Heart right ventricle (tissue), 16 donors: ENCODE data around the gene TSPAN9. TPM values are rescaled to one million over a fixed set of nuclear protein-coding genes. Genes with fewer than 3 reads are reported as not detected.

Source experiments
- ATAC-seq, 8 donors: fragments of 200-7000 bp; cut with Tn5 transposase; one replicate each; pipeline ENCODE4 v1.9.1; 2020; ENCODE audit warnings: mild to moderate bottlenecking in 8 of 8, moderate library complexity in 8 of 8, moderate number of reproducible peaks in 1 of 8
- DNase-seq, 2 donors: peaks; one replicate each; pipeline ENCODE4 v3.0.0-alpha.2; 2020
- H3K27ac ChIP-seq, 10 donors: fragments of 200-600 bp; sonication (generic) in 2 of 10; one replicate each; pipeline versions ENCODE4 v1.5.0 to v1.8.0; 2020 to 2022; ENCODE audit warnings: mild to moderate bottlenecking in 3 of 10
- H3K27me3 ChIP-seq, 7 donors: fragments of 200-600 bp; one replicate each; pipeline ENCODE4 v1.8.0; 2021 to 2022; ENCODE audit warnings: mild to moderate bottlenecking in 2 of 7
- H3K36me3 ChIP-seq, 9 donors: fragments of 200-600 bp; sonication (generic) in 1 of 9; one replicate each; pipeline versions ENCODE4 v1.5.0 to v1.8.0; 2020 to 2022; ENCODE audit warnings: mild to moderate bottlenecking in 2 of 9
- H3K4me1 ChIP-seq, 9 donors: fragments of 200-600 bp; sonication (generic) in 1 of 9; one replicate each; pipeline versions ENCODE4 v1.5.0 to v1.8.0; 2020 to 2022; ENCODE audit warnings: mild to moderate bottlenecking in 4 of 9
- H3K4me3 ChIP-seq, 10 donors: fragments of 200-600 bp; sonication (generic) in 2 of 10; one replicate each; pipeline versions ENCODE4 v1.5.0 to v1.8.0; 2020 to 2022; ENCODE audit warnings: mild to moderate bottlenecking in 7 of 10, moderate library complexity in 2 of 10
- H3K9me3 ChIP-seq, 11 donors: fragments of 200-600 bp in 10 of 11; sonication (generic) in 2 of 11; one replicate each; pipeline versions ENCODE4 v1.5.0 to v1.8.0; 2013 to 2022; ENCODE audit warnings: mild to moderate bottlenecking in 2 of 11, control low read depth in 1 of 11, moderate library complexity in 1 of 11
- CTCF ChIP-seq, 9 donors: fragments of 200-600 bp; sonication (generic) in 2 of 9; IDR thresholded peaks; one replicate each; pipeline versions ENCODE4 v1.5.0 to v1.8.0; 2021 to 2022; ENCODE audit warnings: antibody characterized with exemption in 9 of 9, mild to moderate bottlenecking in 5 of 9, moderate library complexity in 1 of 9
- WGBS, 2 donors: extraction: QIAGEN DNeasy Blood & Tissue Kit; methylation state at CpG; one replicate each; pipeline ENCODE4 v1.1.7; 2013; ENCODE audit warnings: inconsistent platforms in 1 of 2; 5-methylcytosine and 5-hydroxymethylcytosine counted together
- intact Hi-C, 10 donors: fragments of 100-400 bp; cut with DNase I; formaldehyde crosslinking; loops; one replicate each; pipeline versions ENCODE4 v1.11.1 to v1.14.2; 2022
- polyA plus RNA-seq, 2 donors: library from polyadenylated mRNA; stranded (reverse); fragments of 200-250 nt; gene quantifications; one replicate each; pipeline ENCODE4 v1.2.3, GENCODE V29; 2013
- total RNA-seq, 10 donors: library from RNA; stranded (reverse); fragmentation: NEBNext Ultra II Directional in 3 of 10; extraction: Animal tissue kit (Norgen Biotek cat#: 25700) in 3 of 10; gene quantifications; one replicate each; pipeline versions ENCODE4 v1.2.1 to v1.2.4, GENCODE V29; 2021 to 2023
- donor health status: Arrhythmogenic right ventricular cardiomyopathy.
- donor health status: ischemic (EF 13 %, LVEDD 7.1; RV severe dilation, severe dysfunction).
- donor health status: healthy with polysubstance abuse.
- donor health status: DM: no; HTN: yes; CAD: no.
- donor health status: DM: no; HTN: no; CAD: no.
- donor health status: ischemic (EF 25% LVEDD 6.9; RV normal size, moderate dysfunction).
- donor health status: ischemic (EF 25% LVEDD 5.7; RV mildly dilated, moderate dysfunction).
- donor health status: healthy.
- donor health status: DM: yes; HTN: yes; CAD: no.
- donor health status: Ischemic cardiomyopathy.
- donor health status: ischemic (EF 35%, LVEDD 5.7; RV mildly dilated, moderate dysfunction).
- donor health status: nonischemic (EF 11% LVEDD 7.7; RV severe dilation, severe dysfunction).
- donor health status: DM: yes; HTN: yes; CAD: no.
- donor health status: PGD.
- donor health status: ischemic (EF 29% LVEDD 5.4; RV normal size, mild dysfunction).
- donor health status: nonischemic (EF 23%, LVEDD 6.1; RV moderate dilation, normal function).

The TSPAN9 gene
- total and polyA plus RNA-seq, 12 donors, result 63.0 to 401 (median 251) TPM

GRCh38 chr12:3071710-3072109 is 5.5 kb upstream of the TSPAN9 start:
- intact Hi-C loops, result loop anchor here (2.0 to 10.0 kb wide), 9 partner anchors 61 to 206 kb away; no protein-coding TSS in a partner anchor
- no peaks in the 10 kb centered on the region for H3K9me3 ChIP-seq
- DNase-seq (no peak), ATAC-seq (no peak)
- H3K4me3 ChIP-seq, result no peak overlapping the region
- no peak overlapping the region for H3K27ac ChIP-seq
- H3K4me1 ChIP-seq, result peaks cover 3 to 51% (median 20%) of the 10 kb centered on the region in 9 donors
- H3K27me3 ChIP-seq, result peaks cover 0 to 24% (median 0%) of the 10 kb centered on the region in 7 donors
- TF ChIP-seq CTCF (IDR thresholded peaks at IDR 0.05), result no peak
- 97 to 98% methylated on average over 25 of the region's 25 CpGs for WGBS, 2 donors
- no peaks in the 10 kb centered on the region for H3K36me3 ChIP-seq

DNA sequence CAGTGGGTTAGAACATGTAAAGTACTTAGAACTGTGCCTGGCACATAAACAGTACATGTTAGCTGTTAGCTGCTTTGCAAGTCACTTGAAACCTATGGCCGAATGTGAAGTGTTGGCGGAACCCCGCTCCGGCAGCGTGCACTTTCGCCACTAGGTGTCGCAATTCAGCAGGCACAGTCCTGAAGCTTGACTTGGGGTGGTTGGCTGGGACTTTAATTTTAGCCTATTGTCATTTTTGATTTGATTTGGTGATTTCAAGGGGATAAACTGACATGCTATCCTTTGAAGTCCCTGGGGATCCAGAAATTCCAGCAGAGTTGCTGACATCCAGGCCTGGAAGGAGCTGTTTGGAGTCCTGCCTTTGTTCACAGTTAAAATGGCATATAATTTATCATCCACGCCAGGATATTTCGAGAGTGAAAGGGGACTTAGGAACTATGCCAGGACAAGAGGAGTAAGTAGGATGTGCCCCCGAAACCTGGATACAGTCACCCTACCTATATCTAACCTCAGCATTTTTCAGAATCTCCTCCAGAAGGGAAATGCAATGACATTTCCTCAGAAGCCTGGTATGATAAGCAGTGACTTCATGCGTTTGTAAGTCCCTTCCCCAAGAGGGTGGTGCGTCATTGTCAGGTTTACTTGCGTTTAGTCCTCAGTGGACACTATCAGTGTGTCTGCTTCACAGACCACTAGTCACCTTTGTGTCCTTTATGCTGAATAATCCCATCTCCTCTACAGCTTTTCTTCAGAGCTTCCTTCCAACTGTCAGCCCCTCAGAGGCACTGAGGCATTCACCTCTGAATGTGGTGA is 3.5 kb upstream of the TSPAN9 start:
- TF ChIP-seq CTCF (IDR thresholded peaks at IDR 0.05), result peak; percentile 96 to 100 (median 99)
- Histone ChIP-seq H3K4me1 (peaks cover 3 to 53% (median 29%) of the 10 kb centered on the region in 9 donors), H3K27ac (peak overlapping the region in 6 of 10 donors; percentile 5 to 50 (median 36)), H3K36me3 (no peaks in the 10 kb centered on the region), H3K9me3 (no peaks in the 10 kb centered on the region), H3K27me3 (peaks cover 0 to 38% (median 0%) of the 10 kb centered on the region in 7 donors), H3K4me3 (no peak overlapping the region)
- ATAC-seq, result peak; percentile 10 to 70 (median 47)
- DNase-seq, result peak; percentile 87 to 88
- WGBS, 2 donors, result 3% methylated on average over 13 of the region's 13 CpGs
- intact Hi-C loops, result loop anchor here (1.0 to 10.0 kb wide), 12 partner anchors 59 to 204 kb away; no protein-coding TSS in a partner anchor

- no peak for DNase-seq
- no peak for TF ChIP-seq CTCF (IDR thresholded peaks at IDR 0.05)
- H3K4me3 ChIP-seq, result no peak overlapping the region
- ATAC-seq, result no peak
- intact Hi-C loops, result loop anchor here in 8 of 10 donors (2.0 to 10.0 kb wide), 6 partner anchors 47 to 199 kb away; no protein-coding TSS in a partner anchor
- H3K9me3 ChIP-seq, result no peaks in the 10 kb centered on the region
- 90 to 95% methylated on average over 6 of the region's 6 CpGs for WGBS, 2 donors
- peak overlapping the region in 1 of 10 donors; percentile 98 for H3K27ac ChIP-seq
- H3K27me3 ChIP-seq, result peaks cover 0 to 42% (median 0%) of the 10 kb centered on the region in 7 donors
- peaks cover 3 to 64% (median 41%) of the 10 kb centered on the region in 9 donors for H3K4me1 ChIP-seq
- H3K36me3 ChIP-seq, result no peaks in the 10 kb centered on the region
Measured at GRCh38 chr12:3075315-3075714, 1.9 kb upstream of the TSPAN9 start.

- Histone ChIP-seq H3K27ac (peak overlapping the region; percentile 83 to 98 (median 96)), H3K9me3 (no peaks in the 10 kb centered on the region), H3K36me3 (no peaks in the 10 kb centered on the region), H3K4me1 (peaks cover 3 to 78% (median 52%) of the 10 kb centered on the region in 9 donors), H3K4me3 (peak overlapping the region; percentile 74 to 98 (median 92)), H3K27me3 (peaks cover 0 to 42% (median 0%) of the 10 kb centered on the region in 7 donors)
- DNase-seq (peak; percentile 46), ATAC-seq (peak in 7 of 8 donors; percentile 2 to 23 (median 18))
- WGBS, 2 donors, result 0 to 1% methylated on average over 30 to 32 of the region's 32 CpGs
- no peak for TF ChIP-seq CTCF (IDR thresholded peaks at IDR 0.05)
- intact Hi-C loops, result loop anchor here in 9 of 10 donors (2.0 to 10.0 kb wide), 7 partner anchors 19 to 125 kb away; no protein-coding TSS in a partner anchor
Measured at GRCh38 chr12:3077572-3078081, 448 bp downstream of the TSPAN9 start.
